Measurements from ENCODE around the gene FAM234A. TPM values are rescaled to one million over a fixed set of nuclear protein-coding genes. Genes with fewer than 3 reads are reported as not detected.
A peak's percentile ranks its signal among the peaks of the same experiment; 100 is the strongest.

FAM234A gene
- total RNA-seq, 1 experiment from 2014 or later, result 43.5 TPM

- no peak for DNase-seq (ENCODE audit: low read depth)
Measured at GRCh38 chr16:296806-297510, 62.3 kb downstream of the FAM234A start.

DNA sequence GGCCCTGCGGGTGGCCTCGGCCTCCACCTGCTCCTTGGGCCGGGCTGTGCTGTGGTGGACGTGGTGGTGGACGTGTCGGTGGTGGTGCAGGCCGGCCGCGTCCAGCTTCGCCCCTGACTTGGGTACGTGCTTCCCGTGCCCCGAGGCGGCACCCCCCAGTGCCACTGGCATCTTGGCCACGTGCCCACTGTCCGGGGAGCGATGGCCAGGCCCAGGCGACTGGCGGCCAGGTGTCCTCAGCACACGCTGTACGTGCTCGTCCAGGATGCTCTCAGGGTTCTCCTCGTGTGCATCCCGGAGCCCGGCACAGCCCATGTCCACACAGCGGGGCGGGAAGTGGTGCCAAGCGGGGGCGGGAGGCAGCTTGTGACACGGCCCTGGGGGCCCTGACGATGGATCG lies 63.2 kb downstream of the FAM234A start:
- DNase-seq (ENCODE audit: low read depth), result no peak

DNA sequence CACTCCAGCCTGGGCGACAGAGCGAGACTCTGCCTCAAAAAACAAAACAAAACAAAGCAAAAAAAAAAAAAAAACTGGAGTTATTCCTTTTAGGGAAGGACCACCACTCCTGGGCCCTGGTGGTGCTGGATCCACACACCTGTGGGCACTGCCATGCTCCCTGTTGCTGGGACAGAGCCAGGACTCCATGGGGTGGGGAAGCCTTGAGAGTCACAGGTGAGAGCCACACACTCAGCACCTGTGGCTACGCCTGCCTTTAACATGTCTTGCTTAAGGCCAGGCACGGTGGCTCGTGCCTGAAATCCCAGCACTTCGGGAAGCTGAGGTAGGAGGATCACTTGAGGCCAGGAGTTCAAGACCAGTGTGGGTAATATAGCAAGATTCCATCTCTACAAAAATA lies 66.6 kb downstream of the FAM234A start:
- no peak for DNase-seq (ENCODE audit: low read depth)

- DNase-seq (ENCODE audit: low read depth), result no peak
Measured at GRCh38 chr16:301950-302349, 67.3 kb downstream of the FAM234A start.

GRCh38 chr16:303760-304505 lies 69.3 kb downstream of the FAM234A start:
- peak; percentile 6 for DNase-seq (ENCODE audit: low read depth)

DNA sequence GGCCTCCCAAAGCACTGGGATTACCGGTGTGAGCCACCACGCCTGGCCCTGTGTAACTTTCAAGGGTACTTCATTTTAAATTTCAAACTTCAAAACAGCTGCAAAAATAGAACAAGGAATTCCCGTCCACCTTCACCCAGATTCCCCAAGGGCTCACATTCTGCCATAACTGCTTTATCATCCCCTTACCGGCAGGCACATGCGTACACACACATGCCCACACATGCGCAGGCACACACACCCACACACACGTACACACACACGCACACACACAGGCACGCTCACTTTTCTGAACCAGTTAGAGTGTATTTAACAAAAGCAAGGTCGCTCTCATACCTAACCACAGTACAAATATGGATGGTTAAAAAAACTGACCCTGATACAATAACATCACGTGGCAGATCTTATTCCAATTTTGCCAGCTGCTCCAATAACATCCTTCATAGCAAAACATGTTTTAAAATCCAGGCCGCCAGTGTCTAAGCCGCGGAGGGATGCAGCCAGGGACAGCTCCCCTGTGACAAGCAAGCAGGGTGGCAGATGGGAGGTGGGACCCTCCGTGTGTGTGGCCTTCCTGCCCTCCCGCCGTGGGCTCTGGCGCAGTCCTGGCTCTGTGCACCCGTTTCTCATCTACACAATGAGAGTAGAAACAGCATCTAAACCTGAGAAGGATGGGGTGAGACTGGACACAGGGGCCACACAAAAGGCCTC lies 71.5 kb downstream of the FAM234A start:
- DNase-seq (ENCODE audit: low read depth), result no peak

DNA sequence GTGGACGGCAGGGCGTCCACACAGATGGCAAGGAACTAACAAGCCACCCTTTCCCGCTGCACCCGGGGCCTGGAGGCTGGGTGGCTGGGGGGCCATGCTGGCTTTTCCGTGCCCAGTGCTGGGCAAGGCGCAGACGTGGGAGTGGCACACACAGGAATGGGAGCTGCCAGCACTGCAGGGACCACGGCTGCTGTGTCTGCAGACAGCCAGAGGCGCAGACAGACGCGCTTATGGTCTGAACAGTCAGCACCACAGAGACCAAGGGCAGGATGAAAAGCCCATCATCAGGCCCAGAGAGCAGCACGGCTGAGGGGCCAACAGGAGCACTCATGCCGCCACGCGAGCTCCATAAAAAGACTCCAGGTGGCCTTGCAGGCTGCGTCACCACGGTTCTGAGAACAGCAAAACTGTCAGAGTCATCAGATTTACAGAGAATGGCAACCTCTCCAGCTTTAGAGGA lies 72.3 kb downstream of the FAM234A start:
- no peak for DNase-seq (ENCODE audit: low read depth)

- no peak for DNase-seq (ENCODE audit: low read depth)
Measured at GRCh38 chr16:307691-308312, 73.2 kb downstream of the FAM234A start.

DNA sequence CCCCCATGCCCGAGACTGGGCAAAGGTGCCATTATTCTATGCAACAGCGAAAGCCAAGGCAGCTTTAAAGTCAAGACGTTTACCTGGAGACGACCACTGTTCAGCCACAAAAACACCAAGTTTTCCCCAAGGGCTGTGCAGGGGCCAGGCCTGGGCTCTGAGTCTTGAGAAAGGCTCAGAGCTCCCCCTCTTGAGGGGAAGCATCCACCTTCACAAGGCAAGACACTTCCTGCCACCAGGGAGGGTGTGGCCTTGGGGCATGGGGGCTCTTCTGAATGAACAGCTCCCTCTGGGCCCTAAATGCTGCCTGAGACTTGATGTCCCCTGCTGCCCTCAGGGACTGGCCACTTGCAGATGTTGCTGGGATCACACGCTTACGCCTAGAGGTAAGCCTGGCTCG lies 74.9 kb downstream of the FAM234A start:
- no peak for DNase-seq (ENCODE audit: low read depth)

DNA sequence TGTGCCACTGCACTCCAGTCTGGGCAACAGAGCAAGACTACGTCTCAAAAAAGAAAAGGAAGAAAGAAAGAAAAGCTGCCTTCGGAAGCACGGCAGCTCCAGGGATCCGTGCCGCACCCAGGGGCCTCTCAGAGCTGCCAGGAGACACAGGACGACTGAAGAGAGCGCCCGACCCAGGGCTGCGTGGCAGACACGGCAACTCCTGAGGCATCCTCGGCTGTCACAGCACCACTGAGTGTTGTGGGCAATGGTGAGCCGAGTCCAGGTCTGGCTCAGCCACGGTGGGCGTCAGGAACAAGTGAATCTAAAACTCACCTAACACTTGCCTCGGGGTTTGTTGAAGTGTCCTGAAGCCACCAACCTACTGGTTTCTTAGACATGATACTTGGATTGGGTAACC lies 77.1 kb downstream of the FAM234A start:
- no peak for DNase-seq (ENCODE audit: low read depth)

GRCh38 chr16:314351-314750 lies 79.7 kb downstream of the FAM234A start:
- no peak for DNase-seq (ENCODE audit: low read depth)

- DNase-seq (ENCODE audit: low read depth), result no peak
Measured at GRCh38 chr16:314795-315299, 80.2 kb downstream of the FAM234A start.

Other genes starting within 250 kb of the FAM234A start
- gene POLR3K, start 181.2 kb upstream of the FAM234A start, total RNA-seq (2014; rRNA removed; shearing (Covaris generic)), result 18.2 and 21.6 TPM in 2 replicates
- gene SNRNP25, start 181.0 kb upstream of the FAM234A start, total RNA-seq (2014; rRNA removed; shearing (Covaris generic)), result 35.6 and 43.3 TPM in 2 replicates
- gene RHBDF1, start 162.2 kb upstream of the FAM234A start, total RNA-seq (2014; rRNA removed; shearing (Covaris generic)), result 18.0 and 21.4 TPM in 2 replicates
- gene MPG, start 156.6 kb upstream of the FAM234A start, total RNA-seq (2014; rRNA removed; shearing (Covaris generic)), result 198 and 210 TPM in 2 replicates
- 6.0 and 13.6 TPM in 2 replicates for gene NPRL3, start 96.1 kb upstream of the FAM234A start, total RNA-seq (2014; rRNA removed; shearing (Covaris generic))
- gene HBZ, start 82.2 kb upstream of the FAM234A start, total RNA-seq (2014; rRNA removed; shearing (Covaris generic)), result not detected in 2 replicates
- gene HBM, start 68.8 kb upstream of the FAM234A start, total RNA-seq (2014; rRNA removed; shearing (Covaris generic)), result not detected in 2 replicates
- gene HBA2, start 61.9 kb upstream of the FAM234A start, total RNA-seq (2014; rRNA removed; shearing (Covaris generic)), result not detected in 2 replicates
- not detected in 2 replicates for gene HBA1, start 58.1 kb upstream of the FAM234A start, total RNA-seq (2014; rRNA removed; shearing (Covaris generic))
- 2.0 and 3.6 TPM in 2 replicates for gene HBQ1, start 54.4 kb upstream of the FAM234A start, total RNA-seq (2014; rRNA removed; shearing (Covaris generic))
- 69.2 and 73.3 TPM in 2 replicates for gene LUC7L, start 5.4 kb upstream of the FAM234A start, total RNA-seq (2014; rRNA removed; shearing (Covaris generic))
- gene RGS11, start 41.1 kb downstream of the FAM234A start, total RNA-seq (2014; rRNA removed; shearing (Covaris generic)), result 0.07 TPM in 1 of 2 replicates, not detected in the other
- gene ARHGDIG, start 45.8 kb downstream of the FAM234A start, total RNA-seq (2014; rRNA removed; shearing (Covaris generic)), result 0.07 TPM in 1 of 2 replicates, not detected in the other
- gene PDIA2, start 48.3 kb downstream of the FAM234A start, total RNA-seq (2014; rRNA removed; shearing (Covaris generic)), result 1.2 TPM in 1 of 2 replicates, not detected in the other
- gene AXIN1, start 117.9 kb downstream of the FAM234A start, total RNA-seq (2014; rRNA removed; shearing (Covaris generic)), result 23.4 and 24.5 TPM in 2 replicates
- 206 and 251 TPM in 2 replicates for gene MRPL28, start 135.7 kb downstream of the FAM234A start, total RNA-seq (2014; rRNA removed; shearing (Covaris generic))
- gene PGAP6, start 147.2 kb downstream of the FAM234A start, total RNA-seq (2014; rRNA removed; shearing (Covaris generic)), result 53.3 and 67.0 TPM in 2 replicates
- gene NME4, start 162.4 kb downstream of the FAM234A start, total RNA-seq (2014; rRNA removed; shearing (Covaris generic)), result 135 and 140 TPM in 2 replicates
- gene DECR2, start 167.1 kb downstream of the FAM234A start, total RNA-seq (2014; rRNA removed; shearing (Covaris generic)), result 8.9 and 11.5 TPM in 2 replicates
- gene RAB11FIP3, start 190.8 kb downstream of the FAM234A start, total RNA-seq (2014; rRNA removed; shearing (Covaris generic)), result 21.3 and 27.9 TPM in 2 replicates